Neural crest cell (in vitro differentiated cells): ENCODE measurements around the gene DGCR6L. TPM values are rescaled to one million over a fixed set of nuclear protein-coding genes. Genes with fewer than 3 reads are reported as not detected.
A peak's percentile ranks its signal among the peaks of the same experiment; 100 is the strongest.
"Not testable (repeated sequence)": the region's sequence is repeated elsewhere in the genome, so short reads cannot be mapped to it uniquely, and the experiment has no call there.

Experiments
- DNase-seq: peaks from one replicate; pipeline ENCODE4 v3.0.0; 2021; ENCODE audit warnings: low read depth, mixed read lengths, low spot score
- H3K27ac Mint-ChIP-seq: one replicate; pipeline ENCODE4 v1.8.0; 2021; ENCODE audit warnings: mild to moderate bottlenecking, mixed read lengths; ENCODE audit not compliant: unreplicated experiment
- H3K27me3 Mint-ChIP-seq: 2 replicates; pipeline ENCODE4 v1.8.0; 2021; ENCODE audit warnings: low read depth, mild to moderate bottlenecking, mixed read lengths
- H3K36me3 Mint-ChIP-seq: 2 replicates; pipeline ENCODE4 v1.8.0; 2021; ENCODE audit warnings: low read depth, mild to moderate bottlenecking, mixed read lengths
- H3K4me1 Mint-ChIP-seq: 2 replicates; pipeline ENCODE4 v1.8.0; 2021; ENCODE audit warnings: mixed read lengths
- H3K4me3 Mint-ChIP-seq: one replicate; pipeline ENCODE4 v1.8.0; 2021; ENCODE audit warnings: mild to moderate bottlenecking, mixed read lengths
- H3K9me3 Mint-ChIP-seq: 2 replicates; pipeline ENCODE4 v1.8.0; 2021; ENCODE audit warnings: mixed read lengths
- total RNA-seq: library from RNA; stranded (reverse); gene quantifications from 2 replicates; pipeline ENCODE4 v1.2.1, GENCODE V29; 2021
- TF ChIP-seq, protein P1 (sequence below): fragments of 200-600 bp; sonication (generic); conservative IDR thresholded peaks from 2 replicates; pipeline ENCODE4 v1.5.0; 2021; ENCODE audit warnings: antibody characterized with exemption, mild to moderate bottlenecking

The DGCR6L gene
- total RNA-seq, 1 donor from 2014 or later = 58.7 TPM

DNA sequence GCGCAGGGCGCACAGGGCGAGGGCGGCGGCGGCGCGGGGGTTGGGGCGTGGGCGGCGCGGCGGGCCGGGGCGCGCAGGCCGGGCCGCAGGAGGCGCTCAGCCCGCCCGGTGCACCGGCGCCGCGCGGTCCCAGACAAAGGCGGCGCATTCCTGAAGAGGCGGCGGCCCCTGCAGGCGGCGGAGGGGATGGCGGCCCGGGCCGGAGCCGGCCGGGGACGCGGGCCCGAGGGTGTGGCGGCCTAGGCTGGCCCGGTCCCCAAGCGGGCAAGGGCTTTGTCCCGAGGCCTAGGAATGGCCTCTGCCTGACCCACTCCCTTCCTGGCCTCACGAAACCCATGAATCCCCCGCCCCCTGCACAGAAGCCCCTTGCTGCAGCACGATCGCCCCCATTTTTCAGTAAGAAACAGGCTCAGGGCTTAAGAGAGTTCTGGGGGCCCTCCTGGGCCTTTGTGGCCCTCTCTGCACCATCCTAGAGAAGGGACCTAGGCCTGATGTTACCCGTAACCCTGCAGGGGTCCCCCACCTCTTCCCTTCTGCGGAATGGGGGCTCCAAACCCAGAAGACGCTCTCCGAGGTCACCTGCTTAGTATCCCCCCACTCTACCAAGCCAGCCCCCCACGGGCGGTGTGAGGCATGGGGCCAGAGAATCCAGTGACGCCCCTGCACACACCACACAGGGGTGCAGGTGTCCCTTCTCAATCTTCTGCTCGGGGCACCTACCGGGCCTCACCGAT is 51.4 kb downstream of the DGCR6L start, which contains the start of gene RTN4R:
Gene RTN4R, minus strand, starts transcription at position 40 of the 734 bp plus-strand sequence. CDS start 226 bp downstream, outside the sequence.
- peaks cover 17% of the 10 kb centered on the region for H3K4me1 Mint-ChIP-seq

DNA sequence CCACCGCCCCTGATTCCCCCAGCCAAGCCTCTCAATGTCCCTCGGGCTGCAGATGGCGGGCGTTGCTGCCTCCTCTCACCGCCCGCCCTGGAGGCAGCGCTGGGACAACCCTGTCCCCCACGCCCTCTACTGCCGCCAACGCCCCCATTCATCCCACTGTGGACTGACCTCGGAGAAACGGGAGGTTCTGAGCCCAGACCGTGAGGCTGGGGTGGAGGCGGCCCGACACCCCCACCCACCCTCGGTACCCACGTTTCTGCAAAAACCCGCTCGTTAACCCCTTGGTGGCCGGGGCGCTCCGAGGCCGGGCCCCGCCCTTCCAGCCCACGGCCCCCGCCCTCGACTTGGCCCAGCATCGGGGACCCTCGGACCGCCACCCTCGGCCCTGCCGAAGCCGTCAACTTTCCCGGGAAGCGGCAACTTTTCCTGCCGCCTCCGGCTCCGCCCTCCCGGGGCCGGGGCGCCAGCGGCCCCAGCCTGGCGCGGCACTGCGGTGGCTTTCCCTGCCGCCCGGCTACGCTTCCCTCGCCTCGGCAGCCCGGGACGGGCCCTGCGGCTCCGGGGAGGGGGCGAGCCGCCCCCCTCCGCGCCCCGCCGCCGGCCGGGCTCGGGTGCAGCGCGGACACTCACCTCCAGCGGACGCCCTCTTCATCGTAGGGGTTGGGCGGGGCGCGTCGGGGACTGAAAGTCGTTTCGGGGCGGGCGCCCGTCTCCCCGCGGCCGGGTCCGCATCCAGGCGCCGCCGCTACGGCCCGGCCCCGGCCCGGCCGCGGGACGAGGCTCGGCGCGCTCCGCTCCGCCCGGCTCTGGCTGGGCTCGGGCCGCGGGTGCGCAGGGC is 52.2 kb downstream of the DGCR6L start:
- H3K4me3 Mint-ChIP-seq = peak overlapping the region; percentile 61
- no peak overlapping the region for H3K27ac Mint-ChIP-seq
- peaks cover 17% of the 10 kb centered on the region for H3K4me1 Mint-ChIP-seq
- no peaks in the 10 kb centered on the region for H3K36me3 Mint-ChIP-seq
- no peaks in the 10 kb centered on the region for H3K27me3 Mint-ChIP-seq
- H3K9me3 Mint-ChIP-seq = no peaks in the 10 kb centered on the region
- TF ChIP-seq, protein P1, sequence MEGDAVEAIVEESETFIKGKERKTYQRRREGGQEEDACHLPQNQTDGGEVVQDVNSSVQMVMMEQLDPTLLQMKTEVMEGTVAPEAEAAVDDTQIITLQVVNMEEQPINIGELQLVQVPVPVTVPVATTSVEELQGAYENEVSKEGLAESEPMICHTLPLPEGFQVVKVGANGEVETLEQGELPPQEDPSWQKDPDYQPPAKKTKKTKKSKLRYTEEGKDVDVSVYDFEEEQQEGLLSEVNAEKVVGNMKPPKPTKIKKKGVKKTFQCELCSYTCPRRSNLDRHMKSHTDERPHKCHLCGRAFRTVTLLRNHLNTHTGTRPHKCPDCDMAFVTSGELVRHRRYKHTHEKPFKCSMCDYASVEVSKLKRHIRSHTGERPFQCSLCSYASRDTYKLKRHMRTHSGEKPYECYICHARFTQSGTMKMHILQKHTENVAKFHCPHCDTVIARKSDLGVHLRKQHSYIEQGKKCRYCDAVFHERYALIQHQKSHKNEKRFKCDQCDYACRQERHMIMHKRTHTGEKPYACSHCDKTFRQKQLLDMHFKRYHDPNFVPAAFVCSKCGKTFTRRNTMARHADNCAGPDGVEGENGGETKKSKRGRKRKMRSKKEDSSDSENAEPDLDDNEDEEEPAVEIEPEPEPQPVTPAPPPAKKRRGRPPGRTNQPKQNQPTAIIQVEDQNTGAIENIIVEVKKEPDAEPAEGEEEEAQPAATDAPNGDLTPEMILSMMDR = no peak
- DNase-seq = no peak

More for the DNA sequence above, 51.4 kb downstream of the DGCR6L start, which contains the start of gene RTN4R:
- TF ChIP-seq, protein P1 = peak; percentile 70
- peak; percentile 72 for DNase-seq
- H3K27ac Mint-ChIP-seq = peak within 1 kb of the TSS; percentile 93
- H3K27me3 Mint-ChIP-seq = no peaks in the 10 kb centered on the region
- H3K9me3 Mint-ChIP-seq = no peaks in the 10 kb centered on the region
- no peaks in the 10 kb centered on the region for H3K36me3 Mint-ChIP-seq
- H3K4me3 Mint-ChIP-seq = peak within 1 kb of the TSS; percentile 81

DNA sequence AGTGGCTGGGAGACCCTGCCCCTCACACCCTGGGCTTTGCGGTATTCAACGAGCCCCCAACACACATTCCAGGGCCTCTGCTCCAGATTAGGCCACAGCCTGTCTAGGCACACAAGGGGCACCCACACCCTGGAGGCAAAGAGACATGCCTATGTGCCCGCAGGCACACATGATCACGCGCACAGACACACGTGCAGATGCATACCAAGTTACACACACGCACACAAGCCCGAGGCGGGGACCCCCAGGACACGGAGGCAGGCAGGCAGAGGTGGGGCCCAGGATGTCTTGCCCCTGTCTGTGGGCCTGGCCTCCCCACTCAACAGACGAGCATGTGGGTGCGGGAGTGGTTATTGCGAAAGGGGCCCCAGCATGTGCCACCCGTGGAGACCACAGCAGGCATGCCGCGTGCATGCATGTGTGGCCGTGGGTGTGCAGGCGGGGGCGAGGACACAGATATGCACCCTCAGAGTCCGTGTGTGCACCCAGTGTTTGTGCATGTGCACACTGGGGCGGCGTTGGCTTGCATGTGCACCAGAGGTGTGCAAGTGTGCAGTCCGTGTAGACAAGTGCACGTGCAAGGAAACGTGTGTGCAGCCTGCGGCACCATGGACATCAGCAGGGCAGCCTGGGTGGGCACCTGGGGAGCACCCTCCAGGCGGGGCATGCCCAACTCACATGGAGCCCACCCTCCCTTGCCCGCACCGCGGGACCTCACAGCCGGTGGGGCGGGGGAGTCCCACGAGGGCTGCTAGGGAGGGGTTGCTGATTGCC is 53.0 kb downstream of the DGCR6L start:
- DNase-seq, H3K9me3 Mint-ChIP-seq, H3K27ac Mint-ChIP-seq, H3K36me3 Mint-ChIP-seq, H3K27me3 Mint-ChIP-seq: not testable (repeated sequence)
- Mint-ChIP-seq H3K4me3 (peak overlapping the region; percentile 83), H3K4me1 (peaks cover 17% of the 10 kb centered on the region)

DNA sequence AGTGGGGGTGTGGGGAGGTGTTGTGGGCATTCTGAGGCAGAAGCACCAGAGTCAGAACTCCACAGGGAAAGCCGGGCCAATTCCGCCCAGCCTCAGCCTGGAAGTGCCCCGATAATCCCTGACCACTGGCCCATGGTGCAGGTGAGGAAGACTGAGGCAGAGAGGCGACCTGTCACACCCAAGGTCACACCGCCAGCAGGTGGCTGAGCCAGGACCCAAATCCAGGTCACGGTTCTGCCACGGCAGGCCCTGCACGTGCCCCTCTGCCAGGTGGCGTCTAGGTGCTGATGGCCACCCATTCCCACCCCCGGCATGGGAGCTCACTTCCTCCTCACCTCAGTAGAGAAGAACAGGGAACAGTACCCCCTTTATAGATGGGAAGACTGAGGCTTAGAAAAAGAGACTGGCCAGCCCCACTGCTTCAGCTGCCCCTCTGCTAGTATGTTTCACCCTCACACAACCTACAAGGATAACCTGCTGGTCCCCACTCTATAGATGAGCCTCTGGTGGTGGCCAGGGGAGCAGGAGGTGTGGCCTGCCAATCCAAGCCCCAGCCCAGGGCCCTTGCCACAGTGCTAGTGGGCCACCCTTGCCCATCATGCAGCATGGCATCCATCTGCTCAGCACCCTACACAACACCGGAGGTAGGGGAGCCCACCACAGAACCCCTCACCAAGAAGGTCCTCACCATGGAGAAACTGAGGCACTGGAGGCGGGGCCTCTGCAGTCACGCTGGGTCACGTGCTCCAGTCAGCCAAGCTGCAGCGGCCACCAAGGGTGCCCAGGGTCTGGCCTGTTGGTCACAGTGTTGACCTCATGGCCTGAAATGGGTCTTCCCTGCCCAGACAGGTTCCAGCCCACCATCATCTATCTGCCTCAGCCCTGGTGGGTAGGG is 53.8 kb downstream of the DGCR6L start:
- not testable (repeated sequence) for H3K27ac Mint-ChIP-seq, H3K36me3 Mint-ChIP-seq, H3K9me3 Mint-ChIP-seq, H3K27me3 Mint-ChIP-seq, DNase-seq
- Mint-ChIP-seq H3K4me1 (peaks cover 17% of the 10 kb centered on the region), H3K4me3 (peak overlapping the region; percentile 83)

DNA sequence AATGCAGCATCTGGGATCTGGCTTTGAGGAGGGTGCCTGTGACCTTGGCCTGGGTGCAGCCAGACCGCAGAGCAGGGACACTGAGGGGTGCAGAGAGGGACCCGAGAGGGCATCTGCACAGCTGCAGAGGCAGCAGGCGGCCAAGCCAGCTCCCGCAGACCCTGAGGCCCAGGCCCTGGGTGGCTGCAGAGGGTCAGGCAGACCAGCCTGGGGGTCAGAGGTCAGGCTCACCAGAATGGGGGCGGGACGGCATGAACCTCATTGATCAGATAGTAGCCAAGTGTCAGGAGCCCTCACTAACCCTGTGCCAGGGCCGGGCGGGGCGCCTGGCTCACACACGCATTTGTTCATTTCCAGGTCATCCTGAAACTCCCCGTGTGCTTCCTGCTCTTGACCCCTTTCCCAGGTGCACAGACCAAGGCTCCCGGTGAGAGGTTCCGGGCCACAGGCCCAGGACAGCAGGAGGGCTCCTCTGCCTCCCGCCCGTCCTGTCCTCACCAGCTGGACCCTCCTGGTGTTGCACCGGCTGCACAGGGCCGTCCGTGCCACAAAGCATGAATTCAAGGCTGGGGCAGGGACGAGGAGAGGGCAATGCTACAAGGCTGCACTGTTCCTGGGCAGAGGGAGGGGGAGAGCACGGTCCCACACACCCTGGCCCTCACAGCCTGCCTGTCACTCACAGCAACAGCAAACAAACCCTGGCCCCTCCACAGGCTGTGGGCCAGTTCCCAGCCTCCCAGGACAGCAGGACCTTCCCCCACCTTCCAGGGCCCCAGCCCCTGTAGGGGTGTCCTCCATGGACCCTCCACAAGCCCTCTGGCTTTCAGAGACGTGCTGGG is 55.0 kb downstream of the DGCR6L start:
- Mint-ChIP-seq H3K4me1 (peaks cover 17% of the 10 kb centered on the region), H3K36me3 (no peaks in the 10 kb centered on the region), H3K9me3 (no peaks in the 10 kb centered on the region), H3K27ac (no peak overlapping the region), H3K27me3 (no peaks in the 10 kb centered on the region), H3K4me3 (peak overlapping the region; percentile 80)
- DNase-seq = peak; percentile 47
- TF ChIP-seq, protein P1 = no peak

Other genes with a start within 250 kb of the DGCR6L start
- gene DGCR8, start 239.8 kb downstream of the DGCR6L start, total RNA-seq = 86.3 and 86.5 TPM in 2 replicates
- 469 and 489 TPM in 2 replicates for gene RANBP1, start 204.0 kb downstream of the DGCR6L start, total RNA-seq
- 75.1 and 77.7 TPM in 2 replicates for gene TRMT2A, start 202.8 kb downstream of the DGCR6L start, total RNA-seq
- 82.1 and 98.9 TPM in 2 replicates for gene ZDHHC8, start 188.3 kb downstream of the DGCR6L start, total RNA-seq
- gene CCDC188, start 169.0 kb downstream of the DGCR6L start, total RNA-seq = 8.2 and 8.6 TPM in 2 replicates
- gene RTN4R, start 51.7 kb downstream of the DGCR6L start, total RNA-seq = 17.9 and 19.0 TPM in 2 replicates
- gene ZNF74, start 74.1 kb upstream of the DGCR6L start, total RNA-seq = 54.2 and 55.1 TPM in 2 replicates
- gene SCARF2, start 117.8 kb upstream of the DGCR6L start, total RNA-seq = 23.1 and 23.4 TPM in 2 replicates
- 42.5 and 48.9 TPM in 2 replicates for gene KLHL22, start 175.7 kb upstream of the DGCR6L start, total RNA-seq
- 78.6 and 84.5 TPM in 2 replicates for gene MED15, start 187.6 kb upstream of the DGCR6L start, total RNA-seq